ENCODE measurements around the gene PODXL. TPM values are rescaled to one million over a fixed set of nuclear protein-coding genes. Genes with fewer than 3 reads are reported as not detected.

PODXL gene
- total and polyA plus RNA-seq, 2 donors from 2014 or later: 114 to 150 TPM

DNA sequence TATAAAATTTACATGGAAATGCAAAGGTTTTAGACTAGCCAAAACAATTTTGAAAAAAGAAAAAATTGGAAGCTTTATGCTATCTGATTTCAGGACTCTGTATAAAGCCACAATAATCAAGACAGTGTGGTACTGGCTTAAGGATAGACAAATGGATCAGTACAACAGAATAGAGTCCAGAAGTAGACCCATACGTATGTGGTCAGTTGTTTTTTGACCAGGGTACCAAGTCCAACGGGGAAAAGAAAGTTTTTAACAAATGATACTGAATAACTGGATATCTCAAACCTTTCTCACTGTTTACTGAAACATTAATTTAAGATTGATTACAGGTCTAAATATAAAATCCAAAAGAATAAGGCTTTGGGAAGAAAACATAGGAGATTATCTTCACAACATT is 79.7 kb downstream of the PODXL start:
- Histone ChIP-seq H3K27me3 (ENCODE audit: control insufficient read depth, insufficient read depth, low read length) (no peaks in the 10 kb centered on the region), H3K4me3 (ENCODE audit: low read length in 3 of 3) (no peak overlapping the region), H3K36me3 (ENCODE audit: control insufficient read depth in 2 of 3, insufficient read depth in 3 of 3, low read length in 3 of 3) (peaks cover under 1 to 12% (median 7%) of the 10 kb centered on the region in 3 donors), H3K4me1 (ENCODE audit: control insufficient read depth in 2 of 3, insufficient read depth in 2 of 3, low read depth in 1 of 3, low read length in 3 of 3) (peaks cover 0 to 20% (median 0%) of the 10 kb centered on the region in 3 donors), H3K27ac (ENCODE audit: low read depth in 2 of 2, low read length in 2 of 2) (no peak overlapping the region), H3K9ac (ENCODE audit: low read length in 3 of 3) (no peak overlapping the region), H3K9me3 (ENCODE audit: control insufficient read depth in 2 of 3, insufficient read depth in 1 of 3, low read length in 3 of 3) (no peaks in the 10 kb centered on the region)
- no peak for DNase-seq
- peak; percentile 64 for FAIRE-seq
- intact Hi-C loops (cut with DNase I): no loop called here
- TF ChIP-seq, protein P1, sequence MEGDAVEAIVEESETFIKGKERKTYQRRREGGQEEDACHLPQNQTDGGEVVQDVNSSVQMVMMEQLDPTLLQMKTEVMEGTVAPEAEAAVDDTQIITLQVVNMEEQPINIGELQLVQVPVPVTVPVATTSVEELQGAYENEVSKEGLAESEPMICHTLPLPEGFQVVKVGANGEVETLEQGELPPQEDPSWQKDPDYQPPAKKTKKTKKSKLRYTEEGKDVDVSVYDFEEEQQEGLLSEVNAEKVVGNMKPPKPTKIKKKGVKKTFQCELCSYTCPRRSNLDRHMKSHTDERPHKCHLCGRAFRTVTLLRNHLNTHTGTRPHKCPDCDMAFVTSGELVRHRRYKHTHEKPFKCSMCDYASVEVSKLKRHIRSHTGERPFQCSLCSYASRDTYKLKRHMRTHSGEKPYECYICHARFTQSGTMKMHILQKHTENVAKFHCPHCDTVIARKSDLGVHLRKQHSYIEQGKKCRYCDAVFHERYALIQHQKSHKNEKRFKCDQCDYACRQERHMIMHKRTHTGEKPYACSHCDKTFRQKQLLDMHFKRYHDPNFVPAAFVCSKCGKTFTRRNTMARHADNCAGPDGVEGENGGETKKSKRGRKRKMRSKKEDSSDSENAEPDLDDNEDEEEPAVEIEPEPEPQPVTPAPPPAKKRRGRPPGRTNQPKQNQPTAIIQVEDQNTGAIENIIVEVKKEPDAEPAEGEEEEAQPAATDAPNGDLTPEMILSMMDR (IDR thresholded peaks at IDR 0.05; ENCODE audit: borderline replicate concordance, extremely low read depth, insufficient read depth): no peak

- no peak overlapping the region for H3K27ac ChIP-seq (ENCODE audit: low read depth in 2 of 2, low read length in 2 of 2)
- no peaks in the 10 kb centered on the region for H3K27me3 ChIP-seq (ENCODE audit: control insufficient read depth, insufficient read depth, low read length)
- H3K9me3 ChIP-seq (ENCODE audit: control insufficient read depth in 2 of 3, insufficient read depth in 1 of 3, low read length in 3 of 3): no peaks in the 10 kb centered on the region
- FAIRE-seq (no peak), DNase-seq (no peak)
- H3K4me3 ChIP-seq (ENCODE audit: low read length in 3 of 3): no peak overlapping the region
- peaks cover 0 to 5% (median 0%) of the 10 kb centered on the region in 3 donors for H3K4me1 ChIP-seq (ENCODE audit: control insufficient read depth in 2 of 3, insufficient read depth in 2 of 3, low read depth in 1 of 3, low read length in 3 of 3)
- TF ChIP-seq, protein P1 (IDR thresholded peaks at IDR 0.05; ENCODE audit: borderline replicate concordance, extremely low read depth, insufficient read depth): no peak
- intact Hi-C loops (cut with DNase I): no loop called here
- H3K9ac ChIP-seq (ENCODE audit: low read length in 3 of 3): no peak overlapping the region
- H3K36me3 ChIP-seq (ENCODE audit: control insufficient read depth in 2 of 3, insufficient read depth in 3 of 3, low read length in 3 of 3): peaks cover 7 to 32% (median 10%) of the 10 kb centered on the region in 3 donors
Measured at GRCh38 chr7:131471250-131472004, 85.0 kb downstream of the PODXL start.

- no peak overlapping the region for H3K4me3 ChIP-seq (ENCODE audit: low read length in 3 of 3)
- no peaks in the 10 kb centered on the region for H3K9me3 ChIP-seq (ENCODE audit: control insufficient read depth in 2 of 3, insufficient read depth in 1 of 3, low read length in 3 of 3)
- intact Hi-C loops (cut with DNase I): no loop called here
- FAIRE-seq (no peak), DNase-seq (no peak)
- TF ChIP-seq, protein P1 (IDR thresholded peaks at IDR 0.05; ENCODE audit: borderline replicate concordance, extremely low read depth, insufficient read depth): no peak
- H3K9ac ChIP-seq (ENCODE audit: low read length in 3 of 3): no peak overlapping the region
- no peak overlapping the region for H3K27ac ChIP-seq (ENCODE audit: low read depth in 2 of 2, low read length in 2 of 2)
- H3K4me1 ChIP-seq (ENCODE audit: control insufficient read depth in 2 of 3, insufficient read depth in 2 of 3, low read depth in 1 of 3, low read length in 3 of 3): peaks cover 0 to 5% (median 0%) of the 10 kb centered on the region in 3 donors
- peaks cover 6 to 31% (median 20%) of the 10 kb centered on the region in 3 donors for H3K36me3 ChIP-seq (ENCODE audit: control insufficient read depth in 2 of 3, insufficient read depth in 3 of 3, low read length in 3 of 3)
- H3K27me3 ChIP-seq (ENCODE audit: control insufficient read depth, insufficient read depth, low read length): no peaks in the 10 kb centered on the region
Measured at GRCh38 chr7:131467788-131468187, 88.6 kb downstream of the PODXL start.

Data from kidney (tissue), 14 donors.